AML-193 (cell line): ENCODE results near the gene PLCD4.
A peak's percentile ranks its signal among the peaks of the same experiment; 100 is the strongest.

Experiments used
- DNase-seq, 2 experiments: peaks; one replicate each; lab custom pipeline; 2025; lab: John Stamatoyannopoulos, UW

Gene PLCD4

DNA sequence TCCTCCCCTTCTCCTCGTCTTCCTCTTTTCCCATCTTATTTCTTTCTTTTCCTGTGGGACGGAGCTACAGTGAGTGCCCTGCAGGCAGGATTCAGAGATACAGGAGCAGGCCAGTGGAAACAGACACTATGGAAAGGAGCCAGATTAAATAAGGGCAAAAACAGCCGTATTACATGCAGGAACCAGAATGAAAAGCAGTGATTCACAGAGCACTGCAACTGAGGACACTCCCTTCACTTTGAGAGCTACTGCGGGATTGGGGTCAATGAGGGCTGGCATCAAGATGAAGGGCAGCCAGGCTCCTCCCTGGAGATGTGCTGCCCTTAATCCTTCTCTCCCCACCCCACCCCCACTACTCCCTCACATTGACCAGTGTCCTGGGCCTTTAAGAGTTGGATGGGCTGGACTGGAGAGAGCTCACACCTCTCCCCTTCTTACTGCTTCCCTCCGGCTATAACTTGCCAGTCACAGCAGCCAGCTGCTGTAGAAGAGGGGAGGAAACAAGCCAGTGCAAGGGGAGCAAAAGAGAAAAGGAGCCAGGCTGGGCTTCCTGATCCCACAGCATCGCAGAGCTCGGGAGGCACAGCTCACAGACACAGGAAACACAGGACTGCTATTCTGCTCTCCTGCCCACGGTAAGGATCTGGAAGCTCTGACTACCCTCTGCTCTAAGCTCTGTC lies at the start of gene PLCD4:
Gene PLCD4 (plus strand): TSS at position 464 of the 680 bp plus-strand sequence. CDS start 7,841 bp downstream, outside the sequence.
- no peak for DNase-seq

DNA sequence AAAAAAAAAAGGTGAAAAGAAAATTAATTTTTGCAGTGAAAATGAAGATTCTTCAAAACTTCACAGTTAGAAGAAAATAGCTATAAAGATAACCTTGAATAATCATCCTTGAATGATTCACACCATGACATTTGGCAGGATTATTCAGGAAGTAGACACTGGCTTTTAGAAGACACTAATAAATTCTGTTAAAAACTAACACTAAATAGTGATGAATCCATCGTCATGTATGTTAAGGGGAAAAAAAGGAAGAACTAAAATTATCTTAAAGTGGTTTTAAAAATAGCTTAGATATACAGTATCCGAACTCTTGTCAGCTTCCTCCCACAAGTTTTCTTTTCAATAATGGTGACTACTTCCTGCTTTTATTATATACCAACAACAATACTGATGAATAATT lies 49.8 kb upstream of the PLCD4 start:
- no peak for DNase-seq

DNA sequence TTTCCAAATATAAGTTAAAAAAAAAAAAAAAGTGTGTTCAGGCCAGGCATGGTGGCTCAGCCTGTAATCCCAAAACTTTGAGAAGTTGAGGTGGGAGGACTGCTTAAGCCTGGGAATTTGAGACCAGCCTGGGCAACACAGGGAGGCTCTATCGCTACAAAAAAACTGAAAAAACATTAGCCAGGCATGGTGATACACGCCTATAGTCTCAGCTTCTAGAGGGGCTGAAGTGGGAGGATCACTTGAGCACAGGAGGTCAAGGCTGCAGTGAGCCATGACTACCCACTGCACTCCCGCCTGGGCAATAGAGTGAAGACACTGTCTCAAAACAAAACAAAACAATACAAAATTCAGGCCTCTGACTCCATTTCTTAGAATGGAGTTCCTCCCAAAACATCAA lies 48.7 kb upstream of the PLCD4 start:
- no peak for DNase-seq

DNA sequence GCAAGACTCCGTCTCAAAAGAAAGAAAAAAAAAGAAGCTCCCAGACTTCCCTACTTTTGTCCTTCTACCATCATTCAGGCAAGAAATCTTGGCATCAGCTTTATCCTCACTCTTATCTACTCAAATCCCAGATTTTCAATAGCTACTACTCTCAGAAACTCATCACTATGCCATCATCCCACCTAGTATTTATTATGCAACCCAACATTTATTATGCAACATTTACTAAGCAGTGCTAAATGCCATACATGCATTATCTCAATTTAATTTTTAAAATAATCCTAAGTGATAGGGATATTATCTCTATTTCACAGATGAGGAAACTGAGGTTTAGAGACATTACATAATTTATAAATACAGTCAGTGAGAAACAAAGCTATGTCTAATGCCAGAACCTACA lies 43.6 kb upstream of the PLCD4 start:
- no peak for DNase-seq

- DNase-seq, result peak; percentile 21 to 24
Measured at GRCh38 chr2:218566296-218566695, 41.4 kb upstream of the PLCD4 start.

GRCh38 chr2:218567797-218568189 lies 39.9 kb upstream of the PLCD4 start:
- no peak for DNase-seq

DNA sequence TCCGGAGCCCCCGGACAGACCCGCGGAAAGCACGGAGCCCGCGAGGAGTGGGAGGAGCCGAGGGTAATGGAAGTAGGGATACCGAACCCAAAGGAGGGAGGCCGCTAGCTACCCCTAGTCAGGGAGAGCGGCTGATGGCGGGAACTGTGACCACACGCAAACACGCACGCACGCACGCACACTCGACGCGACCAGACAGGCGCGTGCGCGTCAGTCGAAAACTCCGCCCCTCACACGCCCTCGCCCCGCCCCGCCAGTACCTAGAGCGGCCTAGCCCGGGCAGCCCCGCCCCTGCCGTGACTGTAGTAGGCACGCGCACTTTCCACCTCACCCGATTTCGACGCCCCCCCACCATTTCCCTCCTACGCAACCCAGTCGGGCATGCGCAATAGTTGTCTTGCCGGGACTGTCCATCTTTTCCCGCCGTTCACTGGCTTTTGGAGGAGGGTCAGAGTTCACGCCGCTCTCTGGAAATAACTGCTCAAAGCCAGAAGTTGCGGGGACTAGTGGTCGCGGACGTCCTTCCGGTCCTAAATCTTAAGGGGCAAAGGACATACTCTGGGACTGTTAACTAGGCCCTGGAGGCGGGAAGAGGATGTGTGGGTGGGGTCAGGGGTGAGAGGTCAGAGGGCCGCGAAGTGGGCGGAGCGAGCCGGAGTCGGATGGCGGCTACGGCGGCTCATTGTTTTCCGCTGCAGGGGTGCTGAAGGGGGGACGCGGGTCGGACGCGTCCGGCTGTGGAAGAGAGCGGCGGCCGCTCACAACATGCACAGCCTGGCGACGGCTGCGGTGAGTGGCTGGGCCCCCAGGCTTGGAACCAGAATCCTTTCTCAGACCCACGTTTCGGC lies 39.3 kb upstream of the PLCD4 start, which contains the start of the genes CNOT9 and USP37:
Gene CNOT9 (plus strand): TSS at position 650 of the 848 bp plus-strand sequence. CDS start 116 bp downstream, at position 766.
Gene USP37 (minus strand): TSS at position 162 of the 848 bp plus-strand sequence. CDS start 9,698 bp downstream, outside the sequence.
- peak; percentile 94 to 97 for DNase-seq

DNA sequence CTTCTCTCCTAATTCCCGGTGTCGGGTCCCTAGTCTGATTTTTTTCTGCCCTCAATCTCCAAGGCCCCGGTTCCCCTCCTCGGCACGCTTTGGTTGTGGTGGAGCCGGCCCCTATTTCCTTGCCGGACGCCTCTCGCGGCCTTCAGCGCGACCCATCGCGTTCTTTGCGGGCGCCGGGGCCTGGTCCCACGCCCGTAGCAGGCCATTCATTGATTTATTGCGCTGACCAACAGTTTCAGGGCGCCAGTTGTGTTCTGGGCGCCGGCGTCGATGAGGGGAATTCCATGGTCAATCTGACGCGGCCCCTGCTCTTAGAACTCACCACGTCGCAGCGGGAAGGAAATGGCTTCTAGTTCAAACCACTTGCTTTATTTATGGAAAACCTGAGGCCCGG lies 38.7 kb upstream of the PLCD4 start:
- peak in 1 of 2 experiments; percentile 18 for DNase-seq

GRCh38 chr2:218569661-218570500 lies 37.8 kb upstream of the PLCD4 start:
- no peak for DNase-seq

- DNase-seq, result no peak
Measured at GRCh38 chr2:218570850-218571249, 36.8 kb upstream of the PLCD4 start.

DNA sequence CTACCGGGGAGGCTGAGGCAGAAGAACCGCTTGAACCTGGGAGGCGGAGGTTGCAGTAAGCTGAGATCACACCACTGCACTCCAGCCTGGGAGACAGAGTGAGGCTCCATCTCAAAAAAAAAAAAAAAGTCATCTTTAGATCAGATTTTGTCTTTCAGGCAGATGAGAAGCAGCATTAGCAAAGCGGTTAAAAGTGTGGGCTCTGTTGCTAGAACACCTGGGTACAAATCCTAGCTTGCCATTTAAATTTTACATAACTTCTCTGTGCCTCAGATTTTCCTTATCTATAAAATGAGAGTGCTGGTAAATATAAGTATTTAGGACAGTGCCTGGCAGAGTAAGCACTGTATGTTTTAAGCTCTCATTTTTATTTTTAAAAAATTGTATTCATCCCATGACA lies 30.8 kb upstream of the PLCD4 start:
- DNase-seq, result no peak

GRCh38 chr2:218577482-218578220 lies 30.0 kb upstream of the PLCD4 start:
- DNase-seq, result no peak

DNA sequence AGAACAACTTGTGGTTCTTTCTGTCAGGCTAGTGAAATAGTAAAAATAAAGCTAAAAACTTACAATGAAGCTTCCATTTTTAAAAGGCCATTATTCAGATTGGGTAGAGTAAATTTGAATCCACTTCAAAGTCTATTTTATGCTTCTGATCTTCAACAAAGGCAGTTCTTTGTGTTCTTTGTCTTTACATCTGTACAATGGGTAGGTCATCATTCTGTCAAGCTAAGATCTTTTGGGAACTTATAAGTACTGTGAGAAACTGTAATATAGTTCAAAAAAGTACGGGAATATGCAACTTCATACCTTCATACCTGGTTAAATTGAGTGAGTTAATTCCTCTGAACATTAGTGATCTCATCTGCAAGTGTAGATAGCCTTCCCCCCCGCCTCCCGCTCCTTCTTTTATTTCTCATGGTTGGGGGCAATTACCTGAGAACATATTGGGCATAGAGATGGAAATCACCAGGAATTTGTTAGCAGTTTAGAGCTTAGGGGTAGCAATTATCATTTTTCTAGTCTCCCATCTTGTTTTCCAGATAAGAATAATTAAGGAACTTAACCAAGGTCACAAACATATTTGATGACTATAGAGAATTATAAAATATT lies 29.3 kb upstream of the PLCD4 start:
- no peak for DNase-seq

GRCh38 chr2:218582076-218582475 lies 25.6 kb upstream of the PLCD4 start:
- DNase-seq, result no peak

DNA sequence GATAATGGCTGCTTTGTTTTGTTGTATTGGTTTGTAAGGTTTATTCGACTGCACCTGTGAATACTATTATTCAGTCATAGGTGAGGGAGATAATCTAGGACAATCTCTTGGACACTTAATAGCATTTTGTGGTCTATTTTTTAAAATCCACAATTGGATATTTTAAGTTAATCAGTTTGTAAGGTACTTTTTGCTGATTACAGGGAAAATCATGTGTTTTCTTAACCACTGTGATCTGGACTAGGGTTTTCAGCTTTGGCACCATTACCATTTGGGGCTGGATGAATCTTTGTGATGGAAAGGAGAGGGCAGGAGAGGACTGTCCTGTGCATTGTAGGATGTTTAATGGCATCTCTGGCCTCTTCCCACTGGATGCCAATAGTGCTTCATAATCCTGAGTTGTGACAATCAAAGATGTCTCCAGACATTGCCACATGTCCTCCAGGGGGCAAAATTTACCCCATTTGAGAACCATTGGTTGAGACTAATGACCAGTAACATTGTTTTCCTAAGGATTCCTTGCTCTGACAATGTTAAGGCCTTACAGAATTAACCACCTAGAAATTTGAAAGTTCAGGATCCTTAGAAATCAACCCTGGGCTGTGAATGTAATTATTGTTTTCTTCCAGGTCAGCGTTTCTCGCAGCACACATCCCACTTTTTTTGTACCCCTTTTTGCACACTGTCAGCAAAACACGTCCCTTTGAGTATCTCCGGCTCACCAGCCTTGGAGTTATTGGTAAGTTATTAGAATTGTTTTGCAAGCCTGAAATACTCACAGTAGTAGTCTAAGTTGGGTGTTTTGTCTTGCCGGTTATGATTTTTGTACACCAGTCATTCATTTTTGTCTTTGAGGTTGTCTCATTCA lies 23.5 kb upstream of the PLCD4 start:
- DNase-seq, result no peak

DNA sequence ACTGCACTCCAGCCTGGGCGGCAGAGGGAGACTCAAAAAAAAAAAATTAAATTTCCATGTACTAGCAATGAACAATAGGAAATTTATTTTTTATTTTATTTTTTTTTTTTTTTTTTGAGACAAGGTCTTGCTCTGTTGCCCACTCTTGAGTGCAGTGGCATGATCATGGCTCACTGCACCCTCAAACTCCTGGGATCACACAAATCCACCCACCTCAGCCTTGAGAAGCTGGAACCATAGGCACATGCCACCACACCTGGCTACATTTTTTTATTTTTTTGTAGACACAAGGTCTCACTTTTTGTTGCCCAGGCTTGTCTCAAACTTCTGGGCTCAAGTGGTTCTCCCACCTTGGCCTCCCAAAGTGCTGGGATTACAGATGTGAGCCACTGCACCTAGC lies 22.2 kb upstream of the PLCD4 start:
- DNase-seq, result no peak

DNA sequence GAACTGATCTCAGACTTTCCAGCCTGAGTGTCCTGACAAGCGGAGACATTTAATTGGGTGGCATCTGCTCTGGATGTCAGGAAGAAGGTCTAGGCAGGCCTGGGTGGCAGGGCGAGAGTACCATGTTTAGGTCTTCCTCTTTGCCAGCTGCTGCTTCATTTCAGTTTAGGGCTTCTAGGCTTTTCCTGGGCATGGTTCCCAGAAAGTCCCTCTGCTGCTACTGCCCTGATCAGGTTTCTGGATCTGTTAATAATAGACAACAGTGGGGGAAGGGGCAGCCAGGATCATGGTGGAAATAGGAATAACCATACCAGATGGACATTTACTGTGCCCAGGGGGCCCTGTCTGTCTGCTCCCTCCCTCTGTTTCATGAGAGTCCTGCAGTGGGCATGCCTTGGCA lies 2.3 kb upstream of the PLCD4 start:
- no peak for DNase-seq

GRCh38 chr2:218615868-218616315 lies 8.2 kb downstream of the PLCD4 start:
- DNase-seq, result no peak

- DNase-seq, result no peak
Measured at GRCh38 chr2:218618102-218618860, 10.6 kb downstream of the PLCD4 start.
